Endothelial cell of umbilical vein (primary cell): ENCODE results near the gene BCR. TPM values are rescaled to one million over a fixed set of nuclear protein-coding genes. Genes with fewer than 3 reads are reported as not detected.

Experiments used
- BruUV-seq: library from RNA; stranded (reverse); fragments of 400-500 nt; replicated peaks from 2 replicates; lab custom pipeline; 2021; lab: Mats Ljungman, UMichigan
- CTCF ChIA-PET: fragments of 300-600, 350-600 bp; sonication (Branson Sonifier 250); formaldehyde crosslinking; loops from one replicate; lab custom pipeline; 2021; ENCODE audit warnings: antibody characterized with exemption, inconsistent platforms; lab: Charles Lee
- POLR2A ChIA-PET: fragments of 300-600, 350-600 bp; sonication (Branson Sonifier 250); formaldehyde crosslinking; loops from one replicate; lab custom pipeline; 2021; ENCODE audit warnings: antibody characterized with exemption, inconsistent platforms; lab: Charles Lee
- DNase-seq: peaks from one replicate; pipeline ENCODE4 v3.0.0-alpha.2; 2011; ENCODE audit warnings: low read depth, low spot score
- FAIRE-seq: peaks from 2 replicates; lab custom pipeline; 2011; peaks lifted over from hg19 to GRCh38; lab: Jason Lieb, UNC
- H2AFZ ChIP-seq: 2 replicates; pipeline ENCODE4 v1.6.0; 2012; ENCODE audit warnings: low read depth, low read length, control low read depth, inconsistent platforms
- H3K27ac ChIP-seq: 2 replicates; pipeline ENCODE4 v1.5.1; 2011; ENCODE audit warnings: low read depth, mild to moderate bottlenecking, control low read depth, low read length, moderate library complexity; ENCODE audit not compliant: insufficient read depth
- H3K27me3 ChIP-seq, 2 experiments: 2 replicates each; pipeline versions ENCODE4 v1.6.0 to v1.6.1; 2011; ENCODE audit warnings: low read length in 2 of 2, mixed read lengths in 1 of 2; ENCODE audit not compliant: control insufficient read depth in 2 of 2, insufficient read depth in 2 of 2
- H3K36me3 ChIP-seq, 2 experiments: 2 replicates in 1 of 2; 3 replicates in 1 of 2; pipeline ENCODE4 v1.5.1; 2011; ENCODE audit warnings: low read length in 2 of 2, mild to moderate bottlenecking in 1 of 2, moderate library complexity in 1 of 2; ENCODE audit not compliant: control insufficient read depth in 2 of 2, insufficient read depth in 2 of 2; ENCODE audit errors: extremely low read depth in 1 of 2
- H3K4me1 ChIP-seq: 3 replicates; pipeline ENCODE4 v1.5.1; 2011; ENCODE audit warnings: mild to moderate bottlenecking, low read length; ENCODE audit not compliant: control insufficient read depth, insufficient read depth; ENCODE audit errors: extremely low read depth
- H3K4me2 ChIP-seq: 2 replicates; pipeline ENCODE4 v1.6.1; 2011; ENCODE audit warnings: low read length, control low read depth, mixed read lengths; ENCODE audit not compliant: insufficient read depth
- H3K4me3 ChIP-seq, 3 experiments: fragments of 200-600 bp in 1 of 3; sonication (generic), shearing (Covaris generic) in 1 of 3; replicated peaks in 1 of 3; 2 replicates each; pipeline ENCODE4 v1.5.1; 2011 to 2016; ENCODE audit warnings: control low read depth in 3 of 3, low read length in 3 of 3, mild to moderate bottlenecking in 2 of 3, inconsistent platforms in 1 of 3, low read depth in 1 of 3, moderate library complexity in 1 of 3; ENCODE audit not compliant: insufficient read depth in 1 of 3
- H3K79me2 ChIP-seq: 2 replicates; pipeline ENCODE4 v1.6.0; 2012; ENCODE audit warnings: low read length, inconsistent platforms; ENCODE audit not compliant: control insufficient read depth, insufficient read depth
- H3K9ac ChIP-seq: replicated peaks from 2 replicates; pipeline ENCODE3; 2011; ENCODE audit warnings: low read length, control low read depth; ENCODE audit not compliant: insufficient read depth; ENCODE audit errors: extremely low read depth
- H3K9me1 ChIP-seq: replicated peaks from 3 replicates; pipeline ENCODE4 v1.6.0; 2011; ENCODE audit warnings: mild to moderate bottlenecking, low read length; ENCODE audit not compliant: control insufficient read depth, insufficient read depth; ENCODE audit errors: extremely low read depth
- H3K9me3 ChIP-seq: replicated peaks from 2 replicates; pipeline ENCODE4 v1.5.1; 2012; ENCODE audit warnings: low read length, inconsistent platforms; ENCODE audit not compliant: control insufficient read depth, insufficient read depth
- H4K20me1 ChIP-seq: replicated peaks from 2 replicates; pipeline ENCODE3; 2011; ENCODE audit warnings: mild to moderate bottlenecking, low read length; ENCODE audit not compliant: control insufficient read depth, insufficient read depth; ENCODE audit errors: extremely low read depth
- EZH2 ChIP-seq: IDR thresholded peaks from 2 replicates; pipeline ENCODE4 v1.6.1; 2012; ENCODE audit warnings: borderline replicate concordance, low read depth, mild to moderate bottlenecking, moderate library complexity, low read length, inconsistent platforms; ENCODE audit not compliant: severe bottlenecking
- FOS ChIP-seq: IDR thresholded peaks from 2 replicates; pipeline ENCODE4 v1.6.1; 2011; ENCODE audit warnings: mild to moderate bottlenecking, low read length, moderate library complexity, borderline replicate concordance; ENCODE audit not compliant: insufficient read depth
- GATA2 ChIP-seq: IDR thresholded peaks from 2 replicates; pipeline ENCODE4 v1.7.0; 2011; ENCODE audit warnings: low read depth, mild to moderate bottlenecking, moderate library complexity, mixed read lengths, low read length; ENCODE audit not compliant: insufficient read length, insufficient read depth
- JUN ChIP-seq: IDR thresholded peaks from 2 replicates; pipeline ENCODE4 v1.6.1; 2011; ENCODE audit warnings: borderline replicate concordance, low read depth; ENCODE audit not compliant: insufficient read length, insufficient read depth
- MYC ChIP-seq: IDR thresholded peaks from one replicate; pipeline ENCODE4 v1.6.1; 2011; ENCODE audit warnings: mild to moderate bottlenecking, low read depth, low read length
- POLR2A ChIP-seq: IDR thresholded peaks from 2 replicates; pipeline ENCODE4 v1.6.1; 2012; ENCODE audit warnings: low read depth, mild to moderate bottlenecking, control low read depth, low read length
- POLR2AphosphoS5 ChIP-seq: IDR thresholded peaks from 2 replicates; pipeline ENCODE4 v1.6.1; 2012; ENCODE audit warnings: low read depth, mild to moderate bottlenecking, control low read depth, low read length, moderate library complexity; ENCODE audit not compliant: insufficient read depth
- dilution Hi-C: fragments of 300-500 bp; cut with MboI; formaldehyde crosslinking; loops from one replicate; pipeline ENCODE4 v1.15.0; 2019; ENCODE audit warnings: low sequenced_read_pairs; ENCODE audit not compliant: extremely low pct_ligation_motif_present
- intact Hi-C: fragments of 100-400 bp; cut with micrococcal nuclease; formaldehyde crosslinking; loops from one replicate; pipeline ENCODE4 v1.10.0; 2022
- polyA plus RNA-seq, 4 experiments: library from polyadenylated mRNA; depleted of rRNA in 3 of 4; stranded (reverse) in 3 of 4; unstranded in 1 of 4; fragments of >200 nt; gene quantifications; 2 replicates each; pipeline versions ENCODE4 v1.2.1 to v1.2.3, GENCODE V29; 2011 to 2012; ENCODE audit warnings: missing spikeins in 1 of 4
- total RNA-seq: library from RNA; stranded (reverse); gene quantifications from 2 replicates; pipeline ENCODE4 v1.2.3, GENCODE V29; 2021
- TF ChIP-seq, protein P1 (sequence below): IDR thresholded peaks from 2 replicates; pipeline ENCODE4 v1.6.1; 2011; ENCODE audit not compliant: insufficient read depth, insufficient read length
- TF ChIP-seq, protein P2 (sequence below), 2 donors: IDR thresholded peaks; 1 replicate in 1 of 2; 2 replicates in 1 of 2; pipeline ENCODE4 v1.5.1; 2011; ENCODE audit warnings: low read length in 2 of 2, mild to moderate bottlenecking in 2 of 2, moderate library complexity in 2 of 2, control low read depth in 1 of 2, inconsistent platforms in 1 of 2, low read depth in 1 of 2; ENCODE audit not compliant: insufficient read depth in 1 of 2; ENCODE audit errors: extremely low read depth in 1 of 2

BCR gene
- total and polyA plus RNA-seq, 2 donors (not counting 3 experiments of a cell fraction or from before 2014, with no cell fraction given): 129 to 141 TPM

DNA sequence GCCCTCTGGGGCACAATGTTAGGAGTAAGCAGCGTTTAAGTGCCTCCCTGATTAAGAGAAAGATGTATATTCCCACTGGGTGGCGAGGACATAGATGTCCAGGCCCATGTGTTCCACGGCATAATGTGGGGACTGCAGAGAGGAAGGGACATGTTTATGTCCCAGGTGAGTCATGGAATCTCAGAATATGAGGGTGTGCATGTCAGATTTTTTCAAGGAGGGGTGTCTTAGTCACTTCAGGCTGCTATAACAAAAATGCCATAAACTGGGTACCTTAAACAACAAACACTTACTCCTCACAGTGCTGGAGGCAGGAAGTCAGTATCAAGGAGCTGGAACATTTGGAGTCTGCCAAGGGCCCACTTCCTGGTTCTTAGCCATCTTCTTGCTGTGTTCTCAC, 55.1 kb downstream of the BCR start:
- Histone ChIP-seq H3K27ac (no peak overlapping the region), H3K27me3 (no peaks in the 10 kb centered on the region), H3K4me2 (no peak overlapping the region), H4K20me1 (no peaks in the 10 kb centered on the region), H3K9me1 (no peaks in the 10 kb centered on the region), H3K36me3 (peaks cover 0 to 6% of the 10 kb centered on the region in 2 experiments), H3K79me2 (peaks cover 97% of the 10 kb centered on the region), H3K4me1 (peaks cover 5% of the 10 kb centered on the region), H2AFZ (no peak overlapping the region), H3K9me3 (no peaks in the 10 kb centered on the region), H3K9ac (no peak overlapping the region), H3K4me3 (no peak overlapping the region)
- POLR2A ChIA-PET: no interaction called here
- TF ChIP-seq FOS: no peak
- no peak for TF ChIP-seq EZH2
- TF ChIP-seq POLR2AphosphoS5: no peak
- TF ChIP-seq JUN: no peak
- TF ChIP-seq POLR2A: no peak
- TF ChIP-seq MYC: no peak
- TF ChIP-seq, protein P1, sequence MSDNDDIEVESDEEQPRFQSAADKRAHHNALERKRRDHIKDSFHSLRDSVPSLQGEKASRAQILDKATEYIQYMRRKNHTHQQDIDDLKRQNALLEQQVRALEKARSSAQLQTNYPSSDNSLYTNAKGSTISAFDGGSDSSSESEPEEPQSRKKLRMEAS: no peak
- TF ChIP-seq GATA2: no peak
- TF ChIP-seq, protein P2, sequence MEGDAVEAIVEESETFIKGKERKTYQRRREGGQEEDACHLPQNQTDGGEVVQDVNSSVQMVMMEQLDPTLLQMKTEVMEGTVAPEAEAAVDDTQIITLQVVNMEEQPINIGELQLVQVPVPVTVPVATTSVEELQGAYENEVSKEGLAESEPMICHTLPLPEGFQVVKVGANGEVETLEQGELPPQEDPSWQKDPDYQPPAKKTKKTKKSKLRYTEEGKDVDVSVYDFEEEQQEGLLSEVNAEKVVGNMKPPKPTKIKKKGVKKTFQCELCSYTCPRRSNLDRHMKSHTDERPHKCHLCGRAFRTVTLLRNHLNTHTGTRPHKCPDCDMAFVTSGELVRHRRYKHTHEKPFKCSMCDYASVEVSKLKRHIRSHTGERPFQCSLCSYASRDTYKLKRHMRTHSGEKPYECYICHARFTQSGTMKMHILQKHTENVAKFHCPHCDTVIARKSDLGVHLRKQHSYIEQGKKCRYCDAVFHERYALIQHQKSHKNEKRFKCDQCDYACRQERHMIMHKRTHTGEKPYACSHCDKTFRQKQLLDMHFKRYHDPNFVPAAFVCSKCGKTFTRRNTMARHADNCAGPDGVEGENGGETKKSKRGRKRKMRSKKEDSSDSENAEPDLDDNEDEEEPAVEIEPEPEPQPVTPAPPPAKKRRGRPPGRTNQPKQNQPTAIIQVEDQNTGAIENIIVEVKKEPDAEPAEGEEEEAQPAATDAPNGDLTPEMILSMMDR (IDR thresholded peaks at IDR 0.05; ENCODE audit: extremely low read depth in 1 of 2, insufficient read depth in 1 of 2, low read depth in 1 of 2, low read length in 2 of 2): no peak
- BruUV-seq: no TSS peak
- intact Hi-C loops (no loop called here), dilution Hi-C loops (no loop called here)
- DNase-seq (no peak), FAIRE-seq (no peak)
- CTCF ChIA-PET: interaction anchor here (1.4 to 1.8 kb wide), 2 partner anchors 10 to 27 kb away, joined by 3 to 7 read pairs; no protein-coding TSS in a partner anchor
